DMS 273 (cell line): ENCODE data around the gene ZNF330.
"Not testable (repeated sequence)": the region's sequence is repeated elsewhere in the genome, so short reads cannot be mapped to it uniquely, and the experiment has no call there.

Source experiments
- DNase-seq: peaks from one replicate; lab custom pipeline; 2025; ENCODE audit not compliant: unreplicated experiment; lab: John Stamatoyannopoulos, UW

ZNF330 gene

GRCh38 chr4:141220691-141221659 is at the start of gene ZNF330:
Gene ZNF330, plus strand, starts transcription at chr4:141220895. Its CDS starts 1,477 bp downstream, at chr4:141222372.
- peak; percentile 88 for DNase-seq

DNA sequence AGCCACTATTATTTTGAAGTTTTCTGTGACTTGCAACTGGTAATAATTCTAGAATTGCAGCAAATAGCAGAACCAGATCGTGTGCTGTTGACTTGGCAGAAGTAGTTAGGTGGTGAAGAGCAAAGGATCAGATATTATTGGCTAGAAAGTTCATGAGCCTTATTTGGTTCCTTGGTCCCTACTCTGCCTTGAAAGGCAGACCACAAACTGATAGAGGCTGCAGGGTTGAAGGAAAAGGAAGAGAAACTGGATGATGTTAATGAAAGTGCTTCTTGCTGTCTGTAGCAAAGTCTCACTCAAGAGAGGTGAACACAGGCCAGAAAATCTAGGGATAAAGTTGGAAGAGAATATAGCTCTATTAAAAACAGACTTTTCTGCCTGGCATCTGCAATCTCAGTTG is 46.2 kb upstream of the ZNF330 start:
- DNase-seq = no peak

- no peak for DNase-seq
Measured at GRCh38 chr4:141177171-141177570, 43.5 kb upstream of the ZNF330 start.

DNA sequence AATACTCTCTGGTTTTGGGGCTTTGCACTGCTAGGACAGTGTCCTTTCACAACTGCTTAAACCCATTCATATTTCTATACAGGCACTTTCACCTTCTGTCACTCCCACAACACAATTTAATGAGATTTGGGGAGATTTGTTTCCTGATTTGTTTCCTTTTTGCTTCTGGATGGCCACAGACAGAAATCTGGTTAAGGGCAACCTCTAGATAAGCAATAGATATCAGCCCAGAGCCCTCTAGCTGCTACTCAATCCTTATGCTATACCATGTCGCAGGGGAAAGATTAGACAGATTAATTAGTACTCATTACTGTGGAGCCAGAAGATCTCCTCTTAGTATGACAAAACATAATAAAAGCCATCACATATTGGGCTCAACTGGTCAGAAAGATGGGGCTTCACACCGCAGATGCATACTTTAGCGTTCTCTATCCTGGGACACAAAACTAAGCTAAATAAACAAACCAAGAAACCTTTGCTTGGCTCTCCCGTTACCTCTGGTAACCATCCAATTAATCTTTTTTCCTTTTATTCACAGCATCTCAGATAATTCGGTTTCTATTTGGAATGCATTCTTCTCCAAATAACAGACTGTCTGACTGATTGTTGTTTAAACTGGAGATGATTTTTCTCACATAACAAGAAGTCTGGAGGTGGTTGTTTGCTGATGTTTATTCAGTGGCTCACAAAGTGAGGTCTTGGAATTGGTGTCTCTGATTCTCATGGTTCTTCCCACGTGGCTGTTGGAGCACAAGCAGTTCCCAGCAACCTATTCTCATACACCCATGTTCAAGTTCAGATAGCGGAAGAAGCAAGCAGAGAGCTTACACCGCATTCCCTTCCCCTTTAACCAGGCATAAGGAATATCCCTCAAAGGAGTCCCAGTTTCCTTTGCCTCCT is 41.0 kb upstream of the ZNF330 start:
- DNase-seq = no peak

- no peak for DNase-seq
Measured at GRCh38 chr4:141180991-141181761, 39.5 kb upstream of the ZNF330 start.

DNA sequence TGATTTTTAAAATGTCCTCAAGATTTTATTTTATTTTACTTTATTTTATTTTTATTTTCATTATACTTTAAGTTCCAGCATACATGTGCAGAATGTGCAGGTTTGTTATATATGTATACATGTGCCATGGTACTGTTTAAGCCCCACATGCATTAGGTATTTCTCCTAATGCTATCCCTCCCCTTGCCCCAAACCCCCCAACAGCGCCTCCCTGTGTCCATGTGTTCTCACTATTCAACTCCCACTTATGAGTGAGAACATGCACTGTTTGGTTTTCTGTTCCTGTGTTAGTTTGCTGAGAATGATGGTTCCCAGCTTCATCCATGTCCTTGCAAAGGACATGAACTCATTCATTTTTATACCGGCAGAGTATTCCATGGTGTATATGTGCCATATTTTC is 37.2 kb upstream of the ZNF330 start:
- not testable (repeated sequence) for DNase-seq

- no peak for DNase-seq
Measured at GRCh38 chr4:141192564-141192963, 28.1 kb upstream of the ZNF330 start.

DNA sequence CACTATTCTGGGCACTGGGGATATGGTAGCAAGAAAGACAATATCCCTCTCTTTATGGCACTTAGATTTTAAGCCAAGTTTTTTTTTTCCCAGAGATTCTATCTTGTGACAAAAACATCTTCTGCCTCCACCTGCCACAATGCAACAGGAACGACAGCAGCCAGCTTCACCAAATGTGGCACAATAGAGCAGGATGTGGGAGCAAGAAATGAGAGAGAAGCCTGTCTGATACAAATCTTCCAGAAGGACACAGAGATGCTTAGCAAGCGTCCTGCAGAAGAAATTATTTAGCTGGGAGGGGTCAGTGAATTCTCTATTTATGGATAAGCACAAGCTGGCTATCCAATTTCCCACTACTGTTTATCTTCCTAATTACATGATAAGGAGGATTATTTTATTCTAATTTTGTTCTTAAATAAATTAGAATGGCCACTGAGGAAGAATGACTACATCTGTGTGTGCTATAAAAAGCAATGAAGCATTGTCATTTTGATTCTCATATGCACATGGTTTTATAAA is 27.1 kb upstream of the ZNF330 start:
- DNase-seq = no peak

GRCh38 chr4:141195095-141195707 is 25.5 kb upstream of the ZNF330 start:
- no peak for DNase-seq

DNA sequence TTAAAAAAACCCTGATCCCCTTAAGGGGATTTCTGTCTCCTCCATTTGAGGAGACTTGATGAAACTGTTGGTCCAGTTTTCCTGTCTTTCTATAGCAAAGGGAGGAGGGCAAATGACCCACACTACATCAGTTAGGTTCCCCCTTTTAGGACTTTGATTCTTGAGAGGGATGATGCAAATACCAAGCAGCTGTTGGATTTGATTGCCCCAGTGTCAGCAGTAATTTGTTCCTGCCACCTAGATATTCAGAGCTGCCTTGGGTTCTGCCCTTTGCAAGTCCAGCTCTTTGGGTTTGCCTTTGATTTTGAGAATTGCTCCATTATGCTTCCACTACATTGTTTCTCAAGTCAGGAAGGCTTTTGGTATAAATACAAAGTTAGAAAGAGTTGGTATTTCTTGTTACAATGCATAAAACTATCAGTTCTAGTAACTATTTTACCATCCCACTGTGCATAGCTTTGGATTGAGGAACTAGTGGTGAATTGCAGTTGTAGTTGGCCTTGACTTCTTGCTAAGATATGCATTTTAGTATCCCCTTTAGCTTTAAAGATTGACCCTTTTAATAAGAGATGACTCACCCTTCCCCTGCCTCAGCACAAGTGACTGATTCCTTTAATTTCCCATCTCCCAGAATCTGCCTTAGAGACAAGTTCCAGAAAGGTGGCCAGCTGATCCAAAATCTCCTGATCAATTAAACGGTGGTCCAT is 24.3 kb upstream of the ZNF330 start:
- DNase-seq = no peak

DNA sequence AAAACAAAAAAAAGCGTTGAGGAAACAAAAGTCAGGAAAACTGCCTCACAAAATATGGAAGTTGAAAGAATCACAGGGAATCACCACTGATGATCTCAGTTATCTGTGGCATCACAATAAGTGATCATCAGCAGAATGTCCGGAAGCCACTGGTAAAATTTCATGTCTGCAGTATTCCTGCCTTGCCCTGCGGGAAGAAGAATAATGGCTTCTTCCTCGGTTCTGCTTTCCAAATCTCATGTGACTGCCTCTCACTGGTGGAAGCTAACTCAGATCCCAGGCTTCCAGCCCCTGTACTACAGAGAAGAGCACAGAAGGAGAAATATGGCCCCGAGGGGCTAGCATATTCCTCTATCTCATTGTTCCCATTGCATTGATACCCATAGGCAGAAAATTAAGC is 12.7 kb upstream of the ZNF330 start:
- DNase-seq = no peak

- no peak for DNase-seq
Measured at GRCh38 chr4:141210168-141210567, 10.5 kb upstream of the ZNF330 start.

DNA sequence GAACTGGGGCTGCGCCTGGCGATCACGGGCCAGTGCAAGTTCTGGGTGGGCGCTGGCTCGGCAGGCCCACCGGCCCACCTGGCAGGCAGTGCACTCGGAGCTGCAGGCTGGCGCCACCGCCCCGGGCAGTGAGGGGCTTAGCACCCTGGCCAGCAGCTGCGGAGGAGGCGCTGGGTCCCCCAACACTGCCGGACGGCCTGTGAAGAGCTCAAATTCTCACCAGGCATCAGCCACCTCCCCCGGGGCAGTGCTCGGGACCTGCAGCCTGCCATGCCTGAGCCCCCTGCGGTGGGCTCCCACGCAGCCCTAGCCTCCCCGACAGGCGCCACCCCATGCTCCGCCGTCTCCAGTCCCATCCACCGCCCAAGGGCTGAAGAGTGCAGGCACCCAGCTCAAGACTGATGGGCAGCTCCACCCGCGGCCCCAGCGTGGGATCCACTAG is 7.1 kb upstream of the ZNF330 start:
- no peak for DNase-seq

DNA sequence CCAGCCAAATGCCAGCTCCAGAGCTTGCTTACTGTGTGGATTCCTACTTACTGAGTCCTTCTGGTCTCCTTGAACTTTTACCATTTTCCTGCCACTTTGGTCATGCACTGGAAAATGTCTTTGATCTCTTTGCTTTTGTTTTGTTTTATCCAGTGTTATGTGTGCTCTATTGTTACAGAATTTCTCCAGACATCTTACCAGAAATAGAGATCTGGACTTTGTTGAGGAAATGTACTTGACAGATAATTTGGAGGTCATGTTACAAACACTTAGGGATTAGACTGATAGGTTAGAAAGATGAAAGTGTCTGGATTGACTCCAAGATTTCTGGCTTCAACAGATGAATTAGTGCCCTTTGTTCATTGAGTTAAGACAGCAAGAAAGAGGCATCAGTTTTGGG is 5.7 kb upstream of the ZNF330 start:
- DNase-seq = no peak

DNA sequence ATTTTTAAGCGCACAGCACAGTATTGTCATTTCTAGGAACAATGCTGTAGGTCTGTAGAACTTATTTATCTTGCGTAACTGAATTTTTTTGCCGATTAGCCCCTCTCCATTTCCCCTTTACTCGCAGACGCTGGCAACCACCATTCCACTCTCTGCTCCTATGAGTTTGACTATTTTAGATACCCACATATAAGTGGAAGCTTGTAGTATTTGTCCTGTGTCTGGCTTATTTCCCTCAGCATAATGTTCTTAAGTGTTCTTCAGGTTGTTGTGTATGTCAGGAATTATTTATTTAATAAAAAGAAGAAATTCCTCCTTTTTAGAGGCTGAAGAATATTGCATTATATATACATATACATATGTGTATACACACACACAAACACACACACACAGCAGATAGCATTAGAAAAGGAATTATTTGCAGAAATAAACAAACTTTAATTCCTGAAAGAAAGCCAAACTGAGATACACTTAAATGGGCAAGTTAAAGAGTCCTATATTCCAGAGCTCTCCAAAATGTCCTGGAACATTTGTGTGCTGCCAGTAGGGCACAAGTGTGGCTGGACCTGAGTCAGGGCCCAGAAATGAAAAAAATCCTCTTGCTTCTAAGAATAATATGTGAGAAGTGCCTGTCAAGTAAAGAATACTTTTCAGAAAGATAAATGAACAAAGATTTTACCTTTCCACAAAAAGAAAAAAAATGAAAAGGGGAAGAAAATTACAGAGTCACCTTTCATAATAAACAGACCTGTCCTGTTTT is 4.5 kb upstream of the ZNF330 start:
- no peak for DNase-seq

GRCh38 chr4:141220271-141220670 is 424 bp upstream of the ZNF330 start:
- no peak for DNase-seq

- DNase-seq = no peak
Measured at GRCh38 chr4:141223418-141223817, 2.7 kb downstream of the ZNF330 start.

DNA sequence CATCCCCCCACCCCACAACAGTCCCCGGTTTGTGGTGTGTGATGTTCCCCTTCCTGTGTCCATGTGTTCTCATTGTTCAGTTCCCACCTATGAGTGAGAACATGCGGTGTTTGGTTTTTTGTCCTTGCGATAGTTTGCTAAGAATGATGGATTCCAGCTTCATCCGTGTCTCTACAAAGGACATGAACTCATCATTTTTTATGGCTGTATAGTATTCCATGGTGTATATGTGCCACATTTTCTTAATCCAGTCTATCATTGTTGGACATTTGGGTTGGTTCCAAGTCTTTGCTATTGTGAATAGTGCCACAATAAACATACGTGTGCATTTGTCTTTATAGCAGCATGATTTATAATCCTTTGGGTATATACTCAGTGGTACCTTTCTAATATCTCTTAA is 6.6 kb downstream of the ZNF330 start:
- DNase-seq = not testable (repeated sequence)
